CD4-positive, alpha-beta T cell (primary cell): ENCODE measurements around the gene SAG. TPM values are rescaled to one million over a fixed set of nuclear protein-coding genes. Genes with fewer than 3 reads are reported as not detected.

ENCODE experiments used
- ATAC-seq: fragments of 200-7000 bp; cut with Tn5 transposase; one replicate; pipeline ENCODE4 v1.10.0; 2022; ENCODE audit warnings: mild to moderate bottlenecking; ENCODE audit not compliant: poor library complexity
- CTCF ChIA-PET: fragments of 350-600 bp; sonication (Branson Sonifier 250); formaldehyde crosslinking; loops from one replicate; lab custom pipeline; 2021; ENCODE audit warnings: antibody characterized with exemption, inconsistent platforms; lab: Charles Lee
- POLR2A ChIA-PET: fragments of 350-600 bp; sonication (Branson Sonifier 250); formaldehyde crosslinking; loops from one replicate; lab custom pipeline; 2021; ENCODE audit warnings: antibody characterized with exemption, inconsistent platforms; lab: Charles Lee
- DNase-seq, 14 experiments: peaks; one replicate each; pipeline ENCODE4 v3.0.0-alpha.2; 2013 to 2020; ENCODE audit warnings: mixed read lengths in 2 of 14
- H3K27ac ChIP-seq, 2 donors: one replicate each; pipeline versions ENCODE4 v1.5.1 to v1.7.0; 2013; ENCODE audit warnings: low read length in 2 of 2, low read depth in 1 of 2, mild to moderate bottlenecking in 1 of 2
- H3K27me3 ChIP-seq, 2 experiments: 1 replicate in 1 of 2; 2 replicates in 1 of 2; pipeline versions ENCODE4 v1.6.1 to v1.7.0; 2013; ENCODE audit warnings: low read length in 2 of 2, control low read depth in 1 of 2, mild to moderate bottlenecking in 1 of 2, moderate library complexity in 1 of 2; ENCODE audit not compliant: insufficient read depth in 2 of 2, control insufficient read depth in 1 of 2
- H3K36me3 ChIP-seq: one replicate; pipeline ENCODE4 v1.6.1; 2013; ENCODE audit warnings: low read length, control low read depth; ENCODE audit not compliant: insufficient read depth
- H3K4me1 ChIP-seq: one replicate; pipeline ENCODE4 v1.6.1; 2013; ENCODE audit warnings: low read length, control low read depth; ENCODE audit not compliant: insufficient read depth
- H3K4me3 ChIP-seq: one replicate; pipeline ENCODE4 v1.5.1; 2013; ENCODE audit warnings: mild to moderate bottlenecking, low read length, moderate library complexity
- H3K9me3 ChIP-seq, 2 experiments: 1 replicate in 1 of 2; 2 replicates in 1 of 2; pipeline versions ENCODE4 v1.6.1 to v1.7.0; 2013; ENCODE audit warnings: low read length in 2 of 2, mild to moderate bottlenecking in 2 of 2, control low read depth in 1 of 2, moderate library complexity in 1 of 2; ENCODE audit not compliant: control insufficient read depth in 1 of 2, insufficient read depth in 1 of 2
- H3K27ac Mint-ChIP-seq: one replicate; pipeline ENCODE4 v1.8.0; 2020; ENCODE audit warnings: mixed read lengths
- H3K27me3 Mint-ChIP-seq: one replicate; pipeline ENCODE4 v1.8.0; 2021; ENCODE audit warnings: mixed read lengths
- H3K36me3 Mint-ChIP-seq: one replicate; pipeline ENCODE4 v1.8.0; 2021; ENCODE audit warnings: low read depth, mixed read lengths
- H3K4me1 Mint-ChIP-seq: one replicate; pipeline ENCODE4 v1.8.0; 2021; ENCODE audit warnings: low read depth, mixed read lengths
- H3K4me3 Mint-ChIP-seq: one replicate; pipeline ENCODE4 v1.8.0; 2020; ENCODE audit warnings: mild to moderate bottlenecking, mixed read lengths
- H3K9me3 Mint-ChIP-seq: one replicate; pipeline ENCODE4 v1.8.0; 2020; ENCODE audit warnings: mixed read lengths
- CTCF ChIP-seq: fragments of 200-600 bp; IDR thresholded peaks from one replicate; pipeline ENCODE4 v1.8.0; 2022; ENCODE audit warnings: antibody characterized with exemption, mild to moderate bottlenecking
- intact Hi-C, 2 experiments: fragments of 100-400 bp; cut with DNase I in 1 of 2; cut with micrococcal nuclease in 1 of 2; formaldehyde crosslinking; loops; one replicate each; pipeline versions ENCODE4 v1.15.1 to v1.9.0; 2023 to 2025; cut with DNase I, micrococcal nuclease
- total RNA-seq, 174 experiments: library from RNA in 2 of 174; stranded (reverse) in 2 of 174; gene quantifications; one replicate each; pipeline ENCODE4 v1.2.3 and lab custom pipeline; 2021 to 2026

SAG gene
- total RNA-seq, 2 experiments from 2014 or later: 0.03 to 0.22 TPM

GRCh38 chr2:233375490-233376314 is 68.1 kb downstream of the SAG start:
- peaks cover 50% of the 10 kb centered on the region for H3K4me1 Mint-ChIP-seq
- no peak for TF ChIP-seq CTCF
- intact Hi-C loops: no loop called here
- POLR2A ChIA-PET: interaction anchor here (1.4 kb wide), 1 partner anchor 10 kb away, joined by 3 read pairs; no protein-coding TSS in a partner anchor
- DNase-seq (no peak), ATAC-seq (no peak)
- no peak overlapping the region for H3K4me3 Mint-ChIP-seq
- Histone ChIP-seq H3K27me3 (no peaks in the 10 kb centered on the region), H3K4me3 (no peak overlapping the region), H3K36me3 (peaks cover 13% of the 10 kb centered on the region), H3K9me3 (no peaks in the 10 kb centered on the region), H3K27ac (no peak overlapping the region), H3K4me1 (peaks cover 16% of the 10 kb centered on the region)
- peaks cover 53% of the 10 kb centered on the region for H3K36me3 Mint-ChIP-seq
- no peaks in the 10 kb centered on the region for H3K27me3 Mint-ChIP-seq
- CTCF ChIA-PET: interaction anchor here (1.0 kb wide), 1 partner anchor 68 kb away, joined by 3 read pairs; no protein-coding TSS in a partner anchor
- peak overlapping the region; percentile 24 for H3K27ac Mint-ChIP-seq
- H3K9me3 Mint-ChIP-seq: no peaks in the 10 kb centered on the region

GRCh38 chr2:233379034-233379433 is 71.4 kb downstream of the SAG start:
- Mint-ChIP-seq H3K27me3 (no peaks in the 10 kb centered on the region), H3K36me3 (peaks cover 30% of the 10 kb centered on the region), H3K4me3 (no peak overlapping the region), H3K9me3 (no peaks in the 10 kb centered on the region), H3K4me1 (peaks cover 61% of the 10 kb centered on the region), H3K27ac (peak overlapping the region; percentile 24)
- H3K4me1 ChIP-seq: peaks cover 31% of the 10 kb centered on the region
- ATAC-seq: no peak
- H3K4me3 ChIP-seq: no peak overlapping the region
- no peak for DNase-seq
- CTCF ChIA-PET: interaction anchor here (0.6 kb wide), 1 partner anchor 14 kb away, joined by 3 read pairs; no protein-coding TSS in a partner anchor
- no peak for TF ChIP-seq CTCF
- H3K27ac ChIP-seq: no peak overlapping the region
- no peaks in the 10 kb centered on the region for H3K9me3 ChIP-seq
- POLR2A ChIA-PET: interaction anchor here (1.4 kb wide), 1 partner anchor 40 kb away, joined by 3 read pairs; no protein-coding TSS in a partner anchor
- no peaks in the 10 kb centered on the region for H3K27me3 ChIP-seq
- peaks cover 4% of the 10 kb centered on the region for H3K36me3 ChIP-seq
- intact Hi-C loops: no loop called here

GRCh38 chr2:233379441-233379840 is 71.8 kb downstream of the SAG start:
- POLR2A ChIA-PET: no interaction called here
- CTCF ChIA-PET: no interaction called here
- H3K36me3 ChIP-seq: peaks cover 4% of the 10 kb centered on the region
- H3K9me3 ChIP-seq: no peaks in the 10 kb centered on the region
- H3K4me3 Mint-ChIP-seq: no peak overlapping the region
- no peak overlapping the region for H3K27ac ChIP-seq
- intact Hi-C loops: no loop called here
- peak overlapping the region; percentile 24 for H3K27ac Mint-ChIP-seq
- no peaks in the 10 kb centered on the region for H3K27me3 Mint-ChIP-seq
- peaks cover 65% of the 10 kb centered on the region for H3K4me1 Mint-ChIP-seq
- no peaks in the 10 kb centered on the region for H3K27me3 ChIP-seq
- no peak for ATAC-seq
- no peak for DNase-seq
- peaks cover 27% of the 10 kb centered on the region for H3K36me3 Mint-ChIP-seq
- H3K4me3 ChIP-seq: no peak overlapping the region
- no peaks in the 10 kb centered on the region for H3K9me3 Mint-ChIP-seq
- H3K4me1 ChIP-seq: peaks cover 35% of the 10 kb centered on the region
- no peak for TF ChIP-seq CTCF
